Measurements from ENCODE around the gene CYTH4. TPM values are rescaled to one million over a fixed set of nuclear protein-coding genes. Genes with fewer than 3 reads are reported as not detected.

The CYTH4 gene
- total RNA-seq, 1 experiment from 2014 or later = 3.8 TPM

- H2AFZ ChIP-seq (ENCODE audit: low read depth, low read length, poor library complexity, severe bottlenecking) = no peak overlapping the region
- no peaks in the 10 kb centered on the region for H3K36me3 ChIP-seq (ENCODE audit: control insufficient read depth in 1 of 2, insufficient read depth in 2 of 2, low read length in 2 of 2)
- no peak overlapping the region for H3K27ac ChIP-seq (ENCODE audit: low read depth, low read length)
- TF ChIP-seq ZFX (IDR thresholded peaks at IDR 0.05) = no peak
- no peak for TF ChIP-seq YY1 (IDR thresholded peaks at IDR 0.05; ENCODE audit: extremely low read depth, insufficient replicate concordance, low read depth, low read length)
- no peak for TF ChIP-seq CBX3 (IDR thresholded peaks at IDR 0.05; ENCODE audit: low read depth)
- TF ChIP-seq ELF1 (IDR thresholded peaks at IDR 0.05; ENCODE audit: borderline replicate concordance, low read depth) = no peak
- no peak for TF ChIP-seq RAD21 (IDR thresholded peaks at IDR 0.05; ENCODE audit: low read depth)
- POLR2A ChIA-PET = no interaction called here
- H3K9me2 ChIP-seq (ENCODE audit: insufficient read depth) = no peaks in the 10 kb centered on the region
- no peaks in the 10 kb centered on the region for H3K27me3 ChIP-seq (ENCODE audit: insufficient read depth, low read length)
- RAD21 ChIA-PET (ENCODE audit: low non-redundant PET in 1 of 2, low total read pairs in 2 of 2, uncharacterized antibody in 2 of 2, unreplicated experiment in 2 of 2) = no interaction called here
- H4K20me1 ChIP-seq (ENCODE audit: insufficient read depth) = no peaks in the 10 kb centered on the region
- BruUV-seq (replicated peaks) = no TSS peak
- H3K4me2 ChIP-seq (ENCODE audit: low read length) = no peak overlapping the region
- H3K4me1 ChIP-seq (ENCODE audit: control insufficient read depth in 1 of 2, insufficient read depth in 2 of 2, low read length in 2 of 2) = peaks cover 5 to 15% of the 10 kb centered on the region in 2 experiments; a peak in 1 of 4 replicates
- intact Hi-C loops (cut with micrococcal nuclease) = no loop called here
- no peak overlapping the region for H3K4me3 ChIP-seq (replicated peaks in 1 of 2; ENCODE audit: low read depth in 1 of 2, low read length in 2 of 2)
- DNase-seq (ENCODE audit: low read depth, low spot score) = no peak
- H3K9ac ChIP-seq (ENCODE audit: low read length) = no peak overlapping the region
- ATAC-seq = no peak
- CTCF ChIA-PET = no interaction called here
- H3K9me3 ChIP-seq (ENCODE audit: control insufficient read depth in 1 of 2, insufficient read depth in 1 of 2, low read depth in 1 of 2, low read length in 2 of 2) = peaks cover 0 to 9% of the 10 kb centered on the region in 2 experiments; a peak in 1 of 4 replicates
- H3K79me2 ChIP-seq (ENCODE audit: insufficient read depth, low read length) = no peaks in the 10 kb centered on the region
These were observed 6.9 kb downstream of the CYTH4 start for GRCh38 chr22:37289156-37289735.

GRCh38 chr22:37290737-37291136, 8.4 kb downstream of the CYTH4 start:
- ATAC-seq (no peak), DNase-seq (ENCODE audit: low read depth, low spot score) (no peak)
- H3K79me2 ChIP-seq (ENCODE audit: insufficient read depth, low read length) = no peaks in the 10 kb centered on the region
- H4K20me1 ChIP-seq (ENCODE audit: insufficient read depth) = no peaks in the 10 kb centered on the region
- no peak overlapping the region for H3K4me3 ChIP-seq (replicated peaks in 1 of 2; ENCODE audit: low read depth in 1 of 2, low read length in 2 of 2)
- H2AFZ ChIP-seq (ENCODE audit: low read depth, low read length, poor library complexity, severe bottlenecking) = no peak overlapping the region
- peaks cover 12 to 29% of the 10 kb centered on the region in 2 experiments; a peak in 3 of 4 replicates for H3K4me1 ChIP-seq (ENCODE audit: control insufficient read depth in 1 of 2, insufficient read depth in 2 of 2, low read length in 2 of 2)
- H3K9me3 ChIP-seq (ENCODE audit: control insufficient read depth in 1 of 2, insufficient read depth in 1 of 2, low read depth in 1 of 2, low read length in 2 of 2) = peaks cover 0 to 9% of the 10 kb centered on the region in 2 experiments; a peak in 1 of 4 replicates
- no peaks in the 10 kb centered on the region for H3K27me3 ChIP-seq (ENCODE audit: insufficient read depth, low read length)
- H3K9ac ChIP-seq (ENCODE audit: low read length) = no peak overlapping the region
- RAD21 ChIA-PET (ENCODE audit: low non-redundant PET in 1 of 2, low total read pairs in 2 of 2, uncharacterized antibody in 2 of 2, unreplicated experiment in 2 of 2) = no interaction called here
- BruUV-seq (replicated peaks) = no TSS peak
- intact Hi-C loops (cut with micrococcal nuclease) = no loop called here
- H3K27ac ChIP-seq (ENCODE audit: low read depth, low read length) = no peak overlapping the region
- POLR2A ChIA-PET = interaction anchor here (0.9 kb wide), 1 partner anchor 12 kb away, joined by 3 read pairs; no protein-coding TSS in a partner anchor
- H3K36me3 ChIP-seq (ENCODE audit: control insufficient read depth in 1 of 2, insufficient read depth in 2 of 2, low read length in 2 of 2) = no peaks in the 10 kb centered on the region
- CTCF ChIA-PET = no interaction called here
- no peaks in the 10 kb centered on the region for H3K9me2 ChIP-seq (ENCODE audit: insufficient read depth)
- peak overlapping the region; percentile 24 for H3K4me2 ChIP-seq (ENCODE audit: low read length)
- TF ChIP-seq SP1 (IDR thresholded peaks at IDR 0.05; ENCODE audit: low read depth) (no peak), TCF7L2 (IDR thresholded peaks at IDR 0.05; ENCODE audit: borderline replicate concordance, extremely low read depth, insufficient read depth, insufficient read length) (no peak), EZH2 (IDR thresholded peaks at IDR 0.05) (no peak), JUND (IDR thresholded peaks at IDR 0.05) (no peak), SIN3A (IDR thresholded peaks at IDR 0.05; ENCODE audit: low read depth) (no peak), FOSL1 (IDR thresholded peaks at IDR 0.05; ENCODE audit: low read depth) (no peak), ZNF274 (IDR thresholded peaks at IDR 0.05; ENCODE audit: low read depth, low read length) (no peak), POLR2AphosphoS5 (IDR thresholded peaks at IDR 0.05; ENCODE audit: low read depth, low read length) (no peak), YY1 (IDR thresholded peaks at IDR 0.05; ENCODE audit: extremely low read depth, insufficient replicate concordance, low read depth, low read length) (no peak), CBX3 (IDR thresholded peaks at IDR 0.05; ENCODE audit: low read depth) (no peak)

Data from HCT116 (cell line).